AG09319 (cell line): Measurements from ENCODE around the gene BRSK2.

Source experiments
- DNase-seq: peaks from one replicate; pipeline ENCODE4 v3.0.0-alpha.2; 2010; ENCODE audit warnings: low read depth; ENCODE audit errors: extremely low read depth
- CTCF ChIP-seq: IDR thresholded peaks from 2 replicates; pipeline ENCODE4 v1.5.1; 2011; ENCODE audit warnings: low read depth, mild to moderate bottlenecking, inconsistent platforms, low read length, moderate library complexity

The BRSK2 gene

DNA sequence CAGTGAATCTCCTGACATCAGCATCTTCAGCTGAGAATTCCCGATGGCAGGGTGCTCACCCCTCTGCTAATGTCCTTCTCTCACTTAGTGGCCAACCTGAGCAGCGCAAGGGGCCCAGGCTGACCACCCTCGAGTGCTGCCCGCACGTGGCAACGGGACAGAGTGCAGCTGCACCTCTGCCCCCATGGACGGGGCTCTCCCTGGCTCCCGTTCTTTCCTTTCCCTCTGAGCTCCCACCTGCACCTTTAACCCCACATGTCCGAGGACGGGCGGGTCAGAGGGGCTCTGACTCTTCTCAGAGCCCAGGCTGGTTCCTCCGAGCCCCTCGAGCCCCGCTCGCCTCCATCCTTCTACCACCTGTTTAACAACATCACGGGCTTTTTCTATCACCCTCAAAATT lies 77.0 kb downstream of the BRSK2 start:
- DNase-seq: no peak
- no peak for TF ChIP-seq CTCF

GRCh38 chr11:1467270-1467669 lies 77.5 kb downstream of the BRSK2 start:
- DNase-seq: no peak
- no peak for TF ChIP-seq CTCF

GRCh38 chr11:1468002-1468401 lies 78.3 kb downstream of the BRSK2 start:
- DNase-seq: no peak
- no peak for TF ChIP-seq CTCF

GRCh38 chr11:1468473-1469066 lies 78.8 kb downstream of the BRSK2 start:
- DNase-seq: no peak
- TF ChIP-seq CTCF: no peak

- no peak for TF ChIP-seq CTCF
- no peak for DNase-seq
Measured at GRCh38 chr11:1469287-1469910, 79.7 kb downstream of the BRSK2 start.

GRCh38 chr11:1469911-1470680 lies 80.4 kb downstream of the BRSK2 start:
- no peak for TF ChIP-seq CTCF

More at GRCh38 chr11:1469911-1470680, 80.4 kb downstream of the BRSK2 start:
- DNase-seq: no peak
